Gastrocnemius medialis (tissue), 4 donors: ENCODE measurements around the gene GATM. TPM values are rescaled to one million over a fixed set of nuclear protein-coding genes. Genes with fewer than 3 reads are reported as not detected.

Experiments used
- ATAC-seq, 2 donors: fragments of 150-250 bp; one replicate each; pipeline ENCODE4 v1.9.1; 2016
- DNase-seq, 2 donors: peaks; one replicate each; pipeline ENCODE4 v3.0.0-alpha.2; 2019
- H3K27ac ChIP-seq, 4 donors: fragments of 200-600 bp; sonication (generic); 1 replicate in 1 of 4; 2 replicates in 3 of 4; pipeline ENCODE4 v1.5.1; 2016 to 2018; ENCODE audit warnings: mild to moderate bottlenecking in 2 of 4, moderate library complexity in 1 of 4
- H3K27me3 ChIP-seq, 3 donors: fragments of 200-600 bp; sonication (generic) in 2 of 3; 1 replicate in 1 of 3; 2 replicates in 2 of 3; pipeline versions ENCODE4 v1.5.1 to v1.6.0; 2016 to 2019; ENCODE audit warnings: mild to moderate bottlenecking in 1 of 3, moderate library complexity in 1 of 3
- H3K36me3 ChIP-seq, 2 donors: fragments of 200-600 bp; sonication (generic) in 1 of 2; one replicate each; pipeline ENCODE4 v1.5.1; 2017 to 2018
- H3K4me1 ChIP-seq, 2 donors: fragments of 200-600 bp; sonication (generic) in 1 of 2; one replicate each; pipeline ENCODE4 v1.5.1; 2016 to 2017; ENCODE audit warnings: mild to moderate bottlenecking in 2 of 2
- H3K4me3 ChIP-seq, 4 donors: fragments of 200-600 bp; sonication (generic) in 3 of 4; 1 replicate in 1 of 4; 2 replicates in 3 of 4; pipeline ENCODE4 v1.5.1; 2016 to 2019; ENCODE audit warnings: mild to moderate bottlenecking in 2 of 4
- H3K9me3 ChIP-seq, 3 donors: fragments of 200-600 bp; sonication (generic) in 2 of 3; 1 replicate in 1 of 3; 2 replicates in 2 of 3; pipeline ENCODE4 v1.5.1; 2016 to 2019
- CTCF ChIP-seq, 5 experiments: fragments of 450-650 bp in 3 of 5; fragments of 200-600 bp in 2 of 5; sonication (generic) in 2 of 5; IDR thresholded peaks in 4 of 5; conservative IDR thresholded peaks in 1 of 5; 1 replicate in 4 of 5; 2 replicates in 1 of 5; pipeline ENCODE4 v1.5.1; 2016 to 2019; ENCODE audit warnings: antibody characterized with exemption in 5 of 5, mild to moderate bottlenecking in 3 of 5, moderate library complexity in 3 of 5
- POLR2A ChIP-seq, 2 donors: fragments of 450-650 bp; IDR thresholded peaks; one replicate each; pipeline ENCODE4 v1.6.1; 2017; ENCODE audit warnings: antibody characterized with exemption in 2 of 2, mild to moderate bottlenecking in 2 of 2, moderate library complexity in 2 of 2
- in situ Hi-C, 4 donors: fragments of 200-750 bp; cut with MboI; loops; one replicate each; pipeline versions ENCODE4 v1.15.0 to v1.8.0; 2017; ENCODE audit warnings: low sequenced_read_pairs in 4 of 4
- intact Hi-C: fragments of 100-400 bp; cut with DNase I; formaldehyde crosslinking; loops from one replicate; pipeline ENCODE4 v1.15.1; 2023; ENCODE audit warnings: low total_unique reads
- total RNA-seq, 4 donors: library from RNA; depleted of rRNA; stranded (reverse); fragments of >200 nt; gene quantifications; one replicate each; pipeline versions ENCODE4 v1.1.0 to v1.2.3, GENCODE V29; 2016

The GATM gene
- total RNA-seq, 4 donors from 2014 or later, result 18.0 to 92.1 (median 35.3) TPM

GRCh38 chr15:45331972-45332371 is 46.4 kb downstream of the GATM start:
- DNase-seq, result no peak
- no peak overlapping the region for H3K4me3 ChIP-seq
- in situ Hi-C loops, result no loop called here

GRCh38 chr15:45328663-45329062 is 49.7 kb downstream of the GATM start:
- H3K4me1 ChIP-seq, result no peaks in the 10 kb centered on the region
- intact Hi-C loops (no loop called here), in situ Hi-C loops (no loop called here)
- H3K9me3 ChIP-seq, result no peaks in the 10 kb centered on the region
- TF ChIP-seq CTCF (IDR thresholded peaks at IDR 0.05 in 4 of 5, conservative IDR thresholded peaks at IDR 0.05 in 1 of 5) (no peak), POLR2A (IDR thresholded peaks at IDR 0.05) (no peak)
- ATAC-seq, result no peak
- H3K4me3 ChIP-seq, result no peak overlapping the region
- H3K27ac ChIP-seq, result no peak overlapping the region
- no peaks in the 10 kb centered on the region for H3K27me3 ChIP-seq
- no peaks in the 10 kb centered on the region for H3K36me3 ChIP-seq
- no peak for DNase-seq

More at GRCh38 chr15:45331972-45332371, 46.4 kb downstream of the GATM start:
- H3K27me3 ChIP-seq, result no peaks in the 10 kb centered on the region
- TF ChIP-seq POLR2A (IDR thresholded peaks at IDR 0.05) (no peak), CTCF (IDR thresholded peaks at IDR 0.05 in 4 of 5, conservative IDR thresholded peaks at IDR 0.05 in 1 of 5) (no peak)
- intact Hi-C loops, result no loop called here
- H3K27ac ChIP-seq, result no peak overlapping the region
- no peaks in the 10 kb centered on the region for H3K9me3 ChIP-seq
- H3K36me3 ChIP-seq, result no peaks in the 10 kb centered on the region
- H3K4me1 ChIP-seq, result no peaks in the 10 kb centered on the region
- no peak for ATAC-seq

GRCh38 chr15:45326741-45327140 is 51.6 kb downstream of the GATM start:
- Histone ChIP-seq H3K36me3 (no peaks in the 10 kb centered on the region), H3K9me3 (no peaks in the 10 kb centered on the region), H3K27ac (no peak overlapping the region), H3K4me3 (no peak overlapping the region), H3K27me3 (no peaks in the 10 kb centered on the region), H3K4me1 (no peaks in the 10 kb centered on the region)
- in situ Hi-C loops (no loop called here), intact Hi-C loops (no loop called here)
- DNase-seq, result no peak
- no peak for ATAC-seq
- TF ChIP-seq CTCF (IDR thresholded peaks at IDR 0.05 in 4 of 5, conservative IDR thresholded peaks at IDR 0.05 in 1 of 5), result no peak
- TF ChIP-seq POLR2A (IDR thresholded peaks at IDR 0.05), result no peak

- in situ Hi-C loops, result no loop called here
- Histone ChIP-seq H3K4me3 (no peak overlapping the region), H3K27me3 (no peaks in the 10 kb centered on the region), H3K9me3 (no peaks in the 10 kb centered on the region), H3K36me3 (no peaks in the 10 kb centered on the region), H3K27ac (no peak overlapping the region), H3K4me1 (no peaks in the 10 kb centered on the region)
- DNase-seq, result no peak
- no peak for ATAC-seq
- intact Hi-C loops, result no loop called here
- TF ChIP-seq POLR2A (IDR thresholded peaks at IDR 0.05) (no peak), CTCF (IDR thresholded peaks at IDR 0.05 in 4 of 5, conservative IDR thresholded peaks at IDR 0.05 in 1 of 5) (no peak)
Observed at GRCh38 chr15:45326280-45326679, 52.1 kb downstream of the GATM start.

GRCh38 chr15:45320581-45321205 is 57.7 kb downstream of the GATM start:
- no peaks in the 10 kb centered on the region for H3K4me1 ChIP-seq
- no peaks in the 10 kb centered on the region for H3K36me3 ChIP-seq
- TF ChIP-seq POLR2A (IDR thresholded peaks at IDR 0.05), result no peak
- no peak for TF ChIP-seq CTCF (IDR thresholded peaks at IDR 0.05 in 4 of 5, conservative IDR thresholded peaks at IDR 0.05 in 1 of 5)
- no peaks in the 10 kb centered on the region for H3K9me3 ChIP-seq
- H3K4me3 ChIP-seq, result no peak overlapping the region
- ATAC-seq (no peak), DNase-seq (no peak)
- intact Hi-C loops (no loop called here), in situ Hi-C loops (no loop called here)
- no peaks in the 10 kb centered on the region for H3K27me3 ChIP-seq
- no peak overlapping the region for H3K27ac ChIP-seq
